ENCODE results near the gene PPP1R1B.

Gene PPP1R1B

DNA sequence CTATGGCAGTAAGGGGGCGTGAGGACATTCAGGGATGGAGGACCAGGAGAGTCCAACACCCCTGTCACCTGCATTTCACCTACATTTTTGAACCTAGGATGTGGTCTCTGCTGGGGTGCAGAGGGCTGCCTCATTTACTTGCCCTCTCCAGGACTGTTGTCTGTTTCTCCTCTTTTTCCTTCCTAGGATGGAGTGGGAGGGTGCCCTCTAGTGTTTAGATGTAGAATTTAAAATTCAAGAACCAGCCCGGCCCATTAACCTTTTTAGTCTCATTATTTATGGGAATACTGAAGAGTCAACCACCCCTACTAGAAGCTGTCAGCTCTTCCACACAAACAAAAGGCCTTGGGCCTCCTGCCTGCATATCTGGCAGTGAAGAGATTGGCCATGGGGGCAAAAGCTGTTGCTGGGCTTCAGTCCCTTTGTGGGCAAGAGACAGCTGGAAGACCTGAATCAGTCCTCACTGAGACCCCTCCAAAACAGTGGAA lies 7.7 kb downstream of the PPP1R1B start:
- DNase-seq (ENCODE audit: low read depth in 1 of 2, low spot score in 1 of 2), result peak; percentile 47 to 63
- in situ Hi-C loops (cut with HindIII; ENCODE audit: low pct_unique_long_range_greater_than_20kb, low sequenced_read_pairs), result no loop called here
- no peak for TF ChIP-seq JUND (IDR thresholded peaks at IDR 0.05; ENCODE audit: low read depth)

DNA sequence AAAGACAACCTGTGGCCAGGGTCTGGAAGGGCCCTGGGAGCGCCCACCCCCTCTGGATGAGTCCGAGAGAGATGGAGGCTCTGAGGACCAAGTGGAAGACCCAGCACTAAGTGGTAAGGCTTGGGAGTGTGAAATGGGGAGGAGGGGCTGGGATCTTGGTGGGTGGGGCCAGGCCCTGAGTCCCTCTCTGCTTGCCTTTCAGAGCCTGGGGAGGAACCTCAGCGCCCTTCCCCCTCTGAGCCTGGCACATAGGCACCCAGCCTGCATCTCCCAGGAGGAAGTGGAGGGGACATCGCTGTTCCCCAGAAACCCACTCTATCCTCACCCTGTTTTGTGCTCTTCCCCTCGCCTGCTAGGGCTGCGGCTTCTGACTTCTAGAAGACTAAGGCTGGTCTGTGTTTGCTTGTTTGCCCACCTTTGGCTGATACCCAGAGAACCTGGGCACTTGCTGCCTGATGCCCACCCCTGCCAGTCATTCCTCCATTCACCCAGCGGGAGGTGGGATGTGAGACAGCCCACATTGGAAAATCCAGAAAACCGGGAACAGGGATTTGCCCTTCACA lies 8.9 kb downstream of the PPP1R1B start:
- no peak for DNase-seq (ENCODE audit: low read depth in 1 of 2, low spot score in 1 of 2)
- in situ Hi-C loops (cut with HindIII; ENCODE audit: low pct_unique_long_range_greater_than_20kb, low sequenced_read_pairs), result no loop called here
- TF ChIP-seq JUND (IDR thresholded peaks at IDR 0.05; ENCODE audit: low read depth), result no peak

DNA sequence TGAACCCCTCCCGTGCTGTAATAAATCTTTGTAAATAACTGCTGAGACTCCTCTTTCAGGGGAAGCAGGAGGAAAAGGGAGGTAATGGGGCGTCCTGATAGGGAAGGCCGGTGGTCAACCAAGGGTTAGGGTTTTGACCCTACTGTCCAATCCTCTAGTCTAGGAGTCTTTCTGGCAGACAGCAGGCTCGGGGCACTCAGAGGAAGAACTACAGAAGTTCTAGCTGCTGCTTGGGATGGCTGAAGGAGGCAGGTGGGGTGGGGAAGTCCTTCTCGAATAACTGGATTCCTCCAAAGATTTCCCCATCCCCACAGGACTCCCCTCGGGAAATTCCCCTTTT lies 9.8 kb downstream of the PPP1R1B start:
- no peak for TF ChIP-seq JUND (IDR thresholded peaks at IDR 0.05; ENCODE audit: low read depth)
- in situ Hi-C loops (cut with HindIII; ENCODE audit: low pct_unique_long_range_greater_than_20kb, low sequenced_read_pairs), result no loop called here
- DNase-seq (ENCODE audit: low read depth in 1 of 2, low spot score in 1 of 2), result no peak

DNA sequence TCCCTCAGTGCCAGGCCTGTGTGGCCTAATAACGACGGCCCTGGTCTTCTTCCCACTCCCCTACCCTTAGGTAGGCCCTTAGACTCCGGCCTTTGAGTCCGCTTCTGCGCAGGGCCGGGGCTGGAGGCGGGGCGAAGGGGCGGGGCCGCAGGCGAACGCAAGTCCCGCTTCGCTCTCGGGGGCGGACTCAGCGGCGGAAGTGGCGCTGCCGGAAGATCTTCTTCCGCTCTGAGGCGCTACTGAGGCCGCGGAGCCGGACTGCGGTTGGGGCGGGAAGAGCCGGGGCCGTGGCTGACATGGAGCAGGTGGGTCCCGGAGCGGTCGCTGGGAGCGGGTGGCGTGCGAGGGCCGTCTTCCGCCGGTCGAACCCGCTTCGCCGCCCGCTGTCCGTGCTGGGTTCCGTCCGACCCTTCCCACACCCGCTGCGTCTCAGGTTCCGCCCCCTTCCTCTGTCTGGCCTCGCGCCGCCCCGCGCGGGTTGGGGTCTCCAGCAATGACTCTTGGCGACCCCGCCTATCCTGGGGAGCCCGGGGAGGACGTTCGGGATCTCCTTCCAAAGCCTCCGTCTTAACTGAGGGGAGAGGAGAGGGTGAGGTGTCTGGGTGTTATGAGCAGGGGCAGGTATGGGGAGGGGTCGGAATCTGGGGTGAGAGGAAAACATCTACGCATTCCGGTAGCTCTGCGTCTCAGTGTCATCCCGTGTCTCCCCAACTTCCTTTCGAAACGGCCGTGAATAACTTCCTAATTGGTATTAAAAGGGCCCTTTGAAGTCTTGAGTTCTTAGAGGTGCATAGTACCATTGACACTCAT lies 10.4 kb downstream of the PPP1R1B start, which contains the start of gene STARD3:
TSS of gene STARD3 (plus strand) at position 218 of the 810 bp plus-strand sequence. CDS start 16,388 bp downstream, outside the sequence.
- TF ChIP-seq JUND (IDR thresholded peaks at IDR 0.05; ENCODE audit: low read depth), result no peak
- in situ Hi-C loops (cut with HindIII; ENCODE audit: low pct_unique_long_range_greater_than_20kb, low sequenced_read_pairs), result no loop called here

GRCh38 chr17:39638317-39638716 lies 11.6 kb downstream of the PPP1R1B start:
- in situ Hi-C loops (cut with HindIII; ENCODE audit: low pct_unique_long_range_greater_than_20kb, low sequenced_read_pairs), result no loop called here
- no peak for TF ChIP-seq JUND (IDR thresholded peaks at IDR 0.05; ENCODE audit: low read depth)
- DNase-seq (ENCODE audit: low read depth in 1 of 2, low spot score in 1 of 2), result no peak

More for the DNA sequence above, 10.4 kb downstream of the PPP1R1B start, which contains the start of gene STARD3:
- peak; percentile 91 to 95 for DNase-seq (ENCODE audit: low read depth in 1 of 2, low spot score in 1 of 2)

GRCh38 chr17:39639043-39639442 lies 12.3 kb downstream of the PPP1R1B start:
- TF ChIP-seq JUND (IDR thresholded peaks at IDR 0.05; ENCODE audit: low read depth), result no peak
- in situ Hi-C loops (cut with HindIII; ENCODE audit: low pct_unique_long_range_greater_than_20kb, low sequenced_read_pairs), result no loop called here
- DNase-seq (ENCODE audit: low read depth in 1 of 2, low spot score in 1 of 2), result no peak

GRCh38 chr17:39639566-39640458 lies 13.1 kb downstream of the PPP1R1B start:
- no peak for DNase-seq (ENCODE audit: low read depth in 1 of 2, low spot score in 1 of 2)
- no peak for TF ChIP-seq JUND (IDR thresholded peaks at IDR 0.05; ENCODE audit: low read depth)
- in situ Hi-C loops (cut with HindIII; ENCODE audit: low pct_unique_long_range_greater_than_20kb, low sequenced_read_pairs), result no loop called here

GRCh38 chr17:39640591-39641031 lies 13.9 kb downstream of the PPP1R1B start:
- no peak for DNase-seq (ENCODE audit: low read depth in 1 of 2, low spot score in 1 of 2)
- TF ChIP-seq JUND (IDR thresholded peaks at IDR 0.05; ENCODE audit: low read depth), result no peak
- in situ Hi-C loops (cut with HindIII; ENCODE audit: low pct_unique_long_range_greater_than_20kb, low sequenced_read_pairs), result no loop called here

DNA sequence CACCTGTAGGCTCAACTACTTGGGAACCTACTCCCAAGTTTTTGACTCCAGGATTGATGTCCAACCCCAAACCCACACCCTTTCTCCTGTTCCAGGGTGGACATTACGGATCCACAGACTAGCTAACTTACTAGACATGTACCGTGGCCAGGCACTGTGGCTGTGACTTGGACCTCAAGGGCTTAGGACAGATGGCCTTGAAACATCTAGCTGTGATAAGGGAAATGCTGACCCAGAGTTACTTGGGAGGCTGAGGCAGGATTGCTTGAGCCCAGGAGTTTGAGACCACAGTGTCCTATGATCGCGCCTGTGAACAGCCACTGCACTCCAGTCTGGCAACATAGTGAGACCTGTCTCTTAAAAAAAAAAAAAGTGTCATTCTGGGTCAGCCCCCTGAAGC lies 14.3 kb downstream of the PPP1R1B start:
- in situ Hi-C loops (cut with HindIII; ENCODE audit: low pct_unique_long_range_greater_than_20kb, low sequenced_read_pairs), result no loop called here
- no peak for DNase-seq (ENCODE audit: low read depth in 1 of 2, low spot score in 1 of 2)
- TF ChIP-seq JUND (IDR thresholded peaks at IDR 0.05; ENCODE audit: low read depth), result no peak

- in situ Hi-C loops (cut with HindIII; ENCODE audit: low pct_unique_long_range_greater_than_20kb, low sequenced_read_pairs), result no loop called here
- no peak for DNase-seq (ENCODE audit: low read depth in 1 of 2, low spot score in 1 of 2)
- no peak for TF ChIP-seq JUND (IDR thresholded peaks at IDR 0.05; ENCODE audit: low read depth)
Measured at GRCh38 chr17:39641883-39642282, 15.1 kb downstream of the PPP1R1B start.

- in situ Hi-C loops (cut with HindIII; ENCODE audit: low pct_unique_long_range_greater_than_20kb, low sequenced_read_pairs), result no loop called here
- no peak for TF ChIP-seq JUND (IDR thresholded peaks at IDR 0.05; ENCODE audit: low read depth)
- DNase-seq (ENCODE audit: low read depth in 1 of 2, low spot score in 1 of 2), result no peak
Measured at GRCh38 chr17:39642291-39643074, 15.7 kb downstream of the PPP1R1B start.

DNA sequence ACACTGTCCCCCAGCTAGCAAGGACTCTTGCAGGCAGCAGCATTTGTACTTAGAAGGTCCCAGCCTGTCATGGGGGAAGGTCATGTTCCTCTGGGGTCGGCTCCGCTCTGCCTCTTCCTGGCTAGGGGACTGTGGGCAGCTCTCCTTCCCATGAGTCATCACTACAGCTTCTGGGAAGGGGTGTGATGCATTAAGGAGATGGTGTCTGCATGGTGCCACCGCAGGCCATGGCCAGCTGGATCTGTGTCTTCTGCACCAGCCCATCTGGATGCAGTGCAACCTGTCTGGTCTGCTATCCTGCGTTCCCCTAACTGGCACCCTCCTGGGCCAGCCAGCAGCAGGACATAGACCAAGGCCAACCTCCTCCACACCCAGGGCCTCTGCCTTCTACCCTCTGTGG lies 16.5 kb downstream of the PPP1R1B start:
- DNase-seq (ENCODE audit: low read depth in 1 of 2, low spot score in 1 of 2), result no peak
- no peak for TF ChIP-seq JUND (IDR thresholded peaks at IDR 0.05; ENCODE audit: low read depth)
- in situ Hi-C loops (cut with HindIII; ENCODE audit: low pct_unique_long_range_greater_than_20kb, low sequenced_read_pairs), result no loop called here
